ENCODE results near the gene EFNA2.
A peak's percentile ranks its signal among the peaks of the same experiment; 100 is the strongest.

EFNA2 gene

GRCh38 chr19:1270854-1271527 lies 14.7 kb upstream of the EFNA2 start:
- H3K4me2 ChIP-seq (ENCODE audit: low read depth, low read length, poor library complexity, severe bottlenecking): peak overlapping the region; percentile 100
- peaks cover 49% of the 10 kb centered on the region; the same call in 1 of the 2 replicates for H3K36me3 ChIP-seq (ENCODE audit: insufficient read depth, low read length)
- peaks cover 51% of the 10 kb centered on the region for H3K4me1 ChIP-seq (ENCODE audit: insufficient read depth, low read length, poor library complexity, severe bottlenecking)
- H2AFZ ChIP-seq (ENCODE audit: low read length): no peak overlapping the region
- H3K4me3 ChIP-seq (ENCODE audit: low read length, poor library complexity, severe bottlenecking): peak overlapping the region; percentile 94
- H3K9ac ChIP-seq (ENCODE audit: low read depth, low read length, poor library complexity, severe bottlenecking): peak overlapping the region; percentile 97
- peaks cover 58% of the 10 kb centered on the region for H4K20me1 ChIP-seq (ENCODE audit: insufficient read depth, low read length, poor library complexity, severe bottlenecking)
- H3F3A ChIP-seq (ENCODE audit: low read depth): peaks cover 14% of the 10 kb centered on the region
- H3K27me3 ChIP-seq (ENCODE audit: insufficient read depth, low read length, poor library complexity, severe bottlenecking): peaks cover 4% of the 10 kb centered on the region
- no peaks in the 10 kb centered on the region for H3K9me3 ChIP-seq (ENCODE audit: insufficient read depth, low read depth, low read length)
- TF ChIP-seq EZH2phosphoT487 (IDR thresholded peaks at IDR 0.05; ENCODE audit: borderline replicate concordance): no peak
- H3K9me2 ChIP-seq (replicated peaks; ENCODE audit: low read depth, low read length): no peaks in the 10 kb centered on the region
- H3K79me2 ChIP-seq (ENCODE audit: insufficient read depth, low read length): peaks cover 59% of the 10 kb centered on the region

- Histone ChIP-seq H3K4me2 (ENCODE audit: low read depth, low read length, poor library complexity, severe bottlenecking) (peak overlapping the region; percentile 100), H3K79me2 (ENCODE audit: insufficient read depth, low read length) (peaks cover 66% of the 10 kb centered on the region), H3K36me3 (ENCODE audit: insufficient read depth, low read length) (peaks cover 49% of the 10 kb centered on the region; the same call in 1 of the 2 replicates), H3K27me3 (ENCODE audit: insufficient read depth, low read length, poor library complexity, severe bottlenecking) (peaks cover 4% of the 10 kb centered on the region), H3K9me2 (replicated peaks; ENCODE audit: low read depth, low read length) (no peaks in the 10 kb centered on the region), H4K20me1 (ENCODE audit: insufficient read depth, low read length, poor library complexity, severe bottlenecking) (peaks cover 66% of the 10 kb centered on the region), H3K9me3 (ENCODE audit: insufficient read depth, low read depth, low read length) (no peaks in the 10 kb centered on the region), H3K4me3 (ENCODE audit: low read length, poor library complexity, severe bottlenecking) (peak overlapping the region; percentile 94), H2AFZ (ENCODE audit: low read length) (no peak overlapping the region), H3K4me1 (ENCODE audit: insufficient read depth, low read length, poor library complexity, severe bottlenecking) (peaks cover 46% of the 10 kb centered on the region), H3F3A (ENCODE audit: low read depth) (peaks cover 14% of the 10 kb centered on the region), H3K9ac (ENCODE audit: low read depth, low read length, poor library complexity, severe bottlenecking) (peak overlapping the region; percentile 97)
- TF ChIP-seq CTCF (conservative IDR thresholded peaks at IDR 0.05; ENCODE audit: low read length) (no peak), EZH2phosphoT487 (IDR thresholded peaks at IDR 0.05; ENCODE audit: borderline replicate concordance) (no peak)
Observed at GRCh38 chr19:1271528-1272422, 13.9 kb upstream of the EFNA2 start.

GRCh38 chr19:1272423-1273262 lies 13.0 kb upstream of the EFNA2 start:
- Histone ChIP-seq H3K79me2 (ENCODE audit: insufficient read depth, low read length) (peaks cover 72% of the 10 kb centered on the region), H3K36me3 (ENCODE audit: insufficient read depth, low read length) (peaks cover 49% of the 10 kb centered on the region; the same call in 1 of the 2 replicates), H2AFZ (ENCODE audit: low read length) (no peak overlapping the region), H3K4me3 (ENCODE audit: low read length, poor library complexity, severe bottlenecking) (no peak overlapping the region), H3F3A (ENCODE audit: low read depth) (peaks cover 14% of the 10 kb centered on the region), H3K9ac (ENCODE audit: low read depth, low read length, poor library complexity, severe bottlenecking) (peak overlapping the region; percentile 7), H3K9me2 (replicated peaks; ENCODE audit: low read depth, low read length) (no peaks in the 10 kb centered on the region), H4K20me1 (ENCODE audit: insufficient read depth, low read length, poor library complexity, severe bottlenecking) (peaks cover 66% of the 10 kb centered on the region), H3K4me1 (ENCODE audit: insufficient read depth, low read length, poor library complexity, severe bottlenecking) (peaks cover 46% of the 10 kb centered on the region), H3K27me3 (ENCODE audit: insufficient read depth, low read length, poor library complexity, severe bottlenecking) (peaks cover 4% of the 10 kb centered on the region), H3K9me3 (ENCODE audit: insufficient read depth, low read depth, low read length) (no peaks in the 10 kb centered on the region), H3K4me2 (ENCODE audit: low read depth, low read length, poor library complexity, severe bottlenecking) (peak overlapping the region; percentile 100)
- TF ChIP-seq EZH2phosphoT487 (IDR thresholded peaks at IDR 0.05; ENCODE audit: borderline replicate concordance): no peak
- TF ChIP-seq CTCF (conservative IDR thresholded peaks at IDR 0.05; ENCODE audit: low read length): no peak
